Nephron progenitor cell (in vitro differentiated cells): ENCODE data around the gene UPP1.

Experiments used
- DNase-seq: peaks from one replicate; pipeline ENCODE4 v3.0.0; 2021
- H3K27ac Mint-ChIP-seq: 2 replicates; pipeline ENCODE4 v1.8.0; 2021; ENCODE audit warnings: mild to moderate bottlenecking, moderate library complexity, mixed read lengths
- H3K27me3 Mint-ChIP-seq: 2 replicates; pipeline ENCODE4 v1.8.0; 2021; ENCODE audit warnings: mild to moderate bottlenecking, low read depth, mixed read lengths; ENCODE audit not compliant: poor library complexity
- H3K36me3 Mint-ChIP-seq: 2 replicates; pipeline ENCODE4 v1.8.0; 2021; ENCODE audit warnings: low read depth, mixed read lengths
- H3K4me1 Mint-ChIP-seq: 2 replicates; pipeline ENCODE4 v1.8.0; 2021; ENCODE audit warnings: mixed read lengths
- H3K4me3 Mint-ChIP-seq: 2 replicates; pipeline ENCODE4 v1.8.0; 2021; ENCODE audit warnings: mild to moderate bottlenecking, moderate library complexity, mixed read lengths
- H3K9me3 Mint-ChIP-seq: 2 replicates; pipeline ENCODE4 v1.8.0; 2021; ENCODE audit warnings: mild to moderate bottlenecking, moderate library complexity, mixed read lengths
- CTCF ChIP-seq: fragments of 200-600 bp; sonication (generic); IDR thresholded peaks from 2 replicates; pipeline ENCODE4 v1.5.0; 2021; ENCODE audit warnings: antibody characterized with exemption

The UPP1 gene

GRCh38 chr7:48130658-48131108, 41.6 kb downstream of the UPP1 start:
- Mint-ChIP-seq H3K36me3 (no peaks in the 10 kb centered on the region), H3K27me3 (peaks cover 4% of the 10 kb centered on the region), H3K27ac (no peak overlapping the region), H3K9me3 (peaks cover 20% of the 10 kb centered on the region), H3K4me3 (no peak overlapping the region), H3K4me1 (no peaks in the 10 kb centered on the region)
- DNase-seq = no peak
- TF ChIP-seq CTCF = no peak

- Mint-ChIP-seq H3K36me3 (no peaks in the 10 kb centered on the region), H3K27me3 (no peaks in the 10 kb centered on the region), H3K9me3 (peaks cover 23% of the 10 kb centered on the region), H3K27ac (no peak overlapping the region), H3K4me1 (no peaks in the 10 kb centered on the region), H3K4me3 (no peak overlapping the region)
- no peak for TF ChIP-seq CTCF
- DNase-seq = no peak
Observed at GRCh38 chr7:48132792-48133191, 43.7 kb downstream of the UPP1 start.

GRCh38 chr7:48139459-48139858, 50.4 kb downstream of the UPP1 start:
- Mint-ChIP-seq H3K27ac (no peak overlapping the region), H3K27me3 (peaks cover 2% of the 10 kb centered on the region), H3K9me3 (peaks cover 63% of the 10 kb centered on the region), H3K4me3 (no peak overlapping the region), H3K36me3 (peaks cover 19% of the 10 kb centered on the region), H3K4me1 (peaks cover 10% of the 10 kb centered on the region)
- no peak for TF ChIP-seq CTCF
- no peak for DNase-seq

GRCh38 chr7:48140001-48140681, 51.1 kb downstream of the UPP1 start:
- Mint-ChIP-seq H3K4me3 (no peak overlapping the region), H3K27ac (no peak overlapping the region), H3K27me3 (peaks cover 2% of the 10 kb centered on the region), H3K36me3 (peaks cover 21% of the 10 kb centered on the region), H3K4me1 (peaks cover 10% of the 10 kb centered on the region), H3K9me3 (peaks cover 69% of the 10 kb centered on the region)
- no peak for TF ChIP-seq CTCF
- DNase-seq = no peak

- Mint-ChIP-seq H3K36me3 (peaks cover 23% of the 10 kb centered on the region), H3K27ac (no peak overlapping the region), H3K9me3 (peaks cover 74% of the 10 kb centered on the region), H3K27me3 (peaks cover 2% of the 10 kb centered on the region), H3K4me3 (no peak overlapping the region), H3K4me1 (peaks cover 16% of the 10 kb centered on the region)
- no peak for TF ChIP-seq CTCF
- no peak for DNase-seq
Observed at GRCh38 chr7:48141521-48141920, 52.5 kb downstream of the UPP1 start.

- no peak for TF ChIP-seq CTCF
- Mint-ChIP-seq H3K27ac (peak overlapping the region; percentile 78), H3K27me3 (peaks cover 2% of the 10 kb centered on the region), H3K9me3 (peaks cover 60% of the 10 kb centered on the region), H3K4me1 (peaks cover 34% of the 10 kb centered on the region), H3K4me3 (no peak overlapping the region), H3K36me3 (peaks cover 19% of the 10 kb centered on the region)
- DNase-seq = no peak
Observed at GRCh38 chr7:48144291-48144768, 55.3 kb downstream of the UPP1 start.
